Sciatic nerve (tissue), 2 donors: ENCODE measurements around the gene MYO9B. TPM values are rescaled to one million over a fixed set of nuclear protein-coding genes. Genes with fewer than 3 reads are reported as not detected.

Experiments
- ATAC-seq: fragments of 200-7000 bp; cut with Tn5 transposase; one replicate; pipeline ENCODE4 v1.9.1; 2020; ENCODE audit warnings: mild to moderate bottlenecking, moderate library complexity
- DNase-seq: peaks from one replicate; pipeline ENCODE4 v3.0.0-alpha.2; 2020; ENCODE audit warnings: low spot score
- intact Hi-C: fragments of 100-400 bp; cut with DNase I; formaldehyde crosslinking; loops from one replicate; pipeline ENCODE4 v1.14.2; 2022
- total RNA-seq: library from RNA; stranded (reverse); fragmentation: NEBNext Ultra II Directional; extraction: Animal tissue kit (Norgen Biotek cat#: 25700); gene quantifications from one replicate; pipeline ENCODE4 v1.2.1, GENCODE V29; 2021
- donor health status: DM: no; HTN: no; CAD: no.
- donor health status: DM: no; HTN: no; CAD: no.

The MYO9B gene
- total RNA-seq, 1 donor from 2014 or later = 90.7 TPM

- ATAC-seq = no peak
- intact Hi-C loops = no loop called here
- no peak for DNase-seq
These were observed 32.8 kb downstream of the MYO9B start for GRCh38 chr19:17108453-17108784.

GRCh38 chr19:17109300-17109699 is 33.7 kb downstream of the MYO9B start:
- DNase-seq (no peak), ATAC-seq (no peak)
- intact Hi-C loops = no loop called here

- DNase-seq (peak; percentile 79), ATAC-seq (peak; percentile 55)
- intact Hi-C loops = no loop called here
These were observed 34.5 kb downstream of the MYO9B start for GRCh38 chr19:17109962-17110598.

- intact Hi-C loops = no loop called here
- DNase-seq (no peak), ATAC-seq (no peak)
These were observed 35.0 kb downstream of the MYO9B start for GRCh38 chr19:17110599-17110966.

GRCh38 chr19:17111766-17112165 is 36.2 kb downstream of the MYO9B start:
- no peak for DNase-seq
- no peak for ATAC-seq
- intact Hi-C loops = no loop called here

- intact Hi-C loops = no loop called here
- ATAC-seq (no peak), DNase-seq (no peak)
These were observed 36.7 kb downstream of the MYO9B start for GRCh38 chr19:17112271-17112670.

GRCh38 chr19:17112700-17113099 is 37.1 kb downstream of the MYO9B start:
- intact Hi-C loops = no loop called here
- DNase-seq (no peak), ATAC-seq (no peak)

GRCh38 chr19:17113127-17113785 is 37.7 kb downstream of the MYO9B start:
- ATAC-seq (no peak), DNase-seq (no peak)
- intact Hi-C loops = no loop called here

- ATAC-seq = no peak
- intact Hi-C loops = no loop called here
- no peak for DNase-seq
These were observed 38.8 kb downstream of the MYO9B start for GRCh38 chr19:17114414-17114831.

GRCh38 chr19:17116996-17117702 is 41.6 kb downstream of the MYO9B start:
- intact Hi-C loops = no loop called here
- ATAC-seq (no peak), DNase-seq (no peak)

- intact Hi-C loops = no loop called here
- no peak for ATAC-seq
- no peak for DNase-seq
These were observed 43.4 kb downstream of the MYO9B start for GRCh38 chr19:17118957-17119356.

GRCh38 chr19:17121736-17122293 is 46.2 kb downstream of the MYO9B start:
- intact Hi-C loops = no loop called here
- no peak for DNase-seq
- no peak for ATAC-seq

GRCh38 chr19:17123041-17123440 is 47.5 kb downstream of the MYO9B start:
- DNase-seq = no peak

GRCh38 chr19:17124025-17124424 is 48.4 kb downstream of the MYO9B start:
- no peak for DNase-seq
- ATAC-seq = no peak
- intact Hi-C loops = no loop called here

More at GRCh38 chr19:17123041-17123440, 47.5 kb downstream of the MYO9B start:
- intact Hi-C loops = no loop called here
- ATAC-seq = no peak

- DNase-seq = no peak
- ATAC-seq = peak; percentile 43
- intact Hi-C loops = no loop called here
These were observed 49.6 kb downstream of the MYO9B start for GRCh38 chr19:17125062-17125727.

GRCh38 chr19:17125728-17126677 is 50.4 kb downstream of the MYO9B start:
- ATAC-seq (peak; percentile 91), DNase-seq (peak; percentile 88)
- intact Hi-C loops = no loop called here

GRCh38 chr19:17127671-17128070 is 52.1 kb downstream of the MYO9B start:
- ATAC-seq (no peak), DNase-seq (no peak)
- intact Hi-C loops = no loop called here

GRCh38 chr19:17128403-17128802 is 52.8 kb downstream of the MYO9B start:
- ATAC-seq = no peak
- intact Hi-C loops = no loop called here
- no peak for DNase-seq

GRCh38 chr19:17128820-17129219 is 53.2 kb downstream of the MYO9B start:
- ATAC-seq = no peak
- intact Hi-C loops = no loop called here
- no peak for DNase-seq
